HEK293 (cell line): ENCODE results near the gene CD37.

Source experiments
- CTCF ChIA-PET: fragments of 350-600 bp; formaldehyde crosslinking; extraction: SDS; loops from one replicate; lab custom pipeline; 2021; ENCODE audit warnings: antibody characterized with exemption; lab: Yijun Ruan, JAX
- POLR2A ChIA-PET: fragments of 300-600 bp; formaldehyde crosslinking; extraction: SDS; loops from one replicate; lab custom pipeline; 2020; ENCODE audit warnings: antibody characterized with exemption, inconsistent platforms; lab: Yijun Ruan, JAX
- H3K27ac ChIP-seq: fragments of 200-500 bp; sonication (Bioruptor generic); 2 replicates; pipeline ENCODE4 v1.5.1; 2014; ENCODE audit warnings: low read depth, low read length, control low read depth, inconsistent platforms; ENCODE audit errors: extremely low read depth
- H3K36me3 ChIP-seq, 2 experiments: fragments of 200-500 bp in 1 of 2; sonication (Bioruptor generic) in 1 of 2; 1 replicate in 1 of 2; 2 replicates in 1 of 2; pipeline ENCODE4 v1.5.1; 2014 to 2017; ENCODE audit warnings: inconsistent platforms in 2 of 2, low read length in 2 of 2; ENCODE audit not compliant: control insufficient read depth in 2 of 2, insufficient read depth in 1 of 2
- H3K4me1 ChIP-seq: fragments of 200-500 bp; sonication (Bioruptor generic); 2 replicates; pipeline ENCODE4 v1.5.1; 2014; ENCODE audit warnings: mild to moderate bottlenecking, low read length, inconsistent platforms; ENCODE audit not compliant: control insufficient read depth, insufficient read depth
- H3K4me3 ChIP-seq: 2 replicates; pipeline ENCODE4 v1.5.1; 2011; ENCODE audit warnings: low read depth, mild to moderate bottlenecking, control low read depth, low read length, moderate library complexity
- H3K9me3 ChIP-seq: fragments of 200-500 bp; sonication (Bioruptor generic); 2 replicates; pipeline ENCODE4 v1.5.1; 2014; ENCODE audit warnings: low read depth, low read length, inconsistent platforms; ENCODE audit not compliant: control insufficient read depth, insufficient read depth
- SP2 ChIP-seq: fragments of 450-650 bp; formaldehyde crosslinking; IDR thresholded peaks from 2 replicates; pipeline ENCODE4 v1.5.1; 2016; ENCODE audit warnings: missing biosample characterization, missing genetic modification characterization
- ZBTB17 ChIP-seq: fragments of 450-650 bp; formaldehyde crosslinking; IDR thresholded peaks from 2 replicates; pipeline ENCODE4 v1.5.1; 2016; ENCODE audit warnings: missing biosample characterization, missing genetic modification characterization
- ZNF112 ChIP-seq: fragments of 450-650 bp; formaldehyde crosslinking; IDR thresholded peaks from 2 replicates; pipeline ENCODE4 v1.5.0; 2017; ENCODE audit warnings: missing biosample characterization, missing genetic modification characterization
- ZNF121 ChIP-seq: fragments of 450-650 bp; formaldehyde crosslinking; IDR thresholded peaks from 2 replicates; pipeline ENCODE4 v1.5.1; 2016; ENCODE audit warnings: missing biosample characterization, missing genetic modification characterization
- ZNF184 ChIP-seq: fragments of 450-650 bp; IDR thresholded peaks from 2 replicates; pipeline ENCODE4 v1.5.1; 2018; ENCODE audit warnings: missing biosample characterization, mild to moderate bottlenecking, missing genetic modification characterization
- ZNF391 ChIP-seq: fragments of 450-650 bp; formaldehyde crosslinking; IDR thresholded peaks from 2 replicates; pipeline ENCODE4 v1.5.1; 2016; ENCODE audit warnings: low read depth, missing biosample characterization, missing genetic modification characterization, borderline replicate concordance
- ZNF513 ChIP-seq: fragments of 450-650 bp; IDR thresholded peaks from 2 replicates; pipeline ENCODE4 v1.5.1; 2018; ENCODE audit warnings: missing biosample characterization, missing genetic modification characterization
- ZNF585B ChIP-seq: fragments of 450-650 bp; formaldehyde crosslinking; IDR thresholded peaks from 2 replicates; pipeline ENCODE4 v1.5.1; 2016; ENCODE audit warnings: missing biosample characterization, missing genetic modification characterization
- ZNF664 ChIP-seq: fragments of 450-650 bp; formaldehyde crosslinking; IDR thresholded peaks from 2 replicates; pipeline ENCODE4 v1.5.1; 2016; ENCODE audit warnings: missing biosample characterization, missing genetic modification characterization
- ZNF677 ChIP-seq: fragments of 450-650 bp; IDR thresholded peaks from 2 replicates; pipeline ENCODE4 v1.5.0; 2018; ENCODE audit warnings: missing biosample characterization, mild to moderate bottlenecking, missing genetic modification characterization, moderate library complexity
- TF ChIP-seq, protein P1 (sequence below): fragments of 450-650 bp; formaldehyde crosslinking; IDR thresholded peaks from 2 replicates; pipeline ENCODE4 v1.5.1; 2016; ENCODE audit warnings: missing biosample characterization, missing genetic modification characterization
- TF ChIP-seq, protein P2 (sequence below): fragments of 450-650 bp; formaldehyde crosslinking; IDR thresholded peaks from 2 replicates; pipeline ENCODE4 v1.5.1; 2016; ENCODE audit warnings: missing biosample characterization, missing genetic modification characterization, borderline replicate concordance

Gene CD37

DNA sequence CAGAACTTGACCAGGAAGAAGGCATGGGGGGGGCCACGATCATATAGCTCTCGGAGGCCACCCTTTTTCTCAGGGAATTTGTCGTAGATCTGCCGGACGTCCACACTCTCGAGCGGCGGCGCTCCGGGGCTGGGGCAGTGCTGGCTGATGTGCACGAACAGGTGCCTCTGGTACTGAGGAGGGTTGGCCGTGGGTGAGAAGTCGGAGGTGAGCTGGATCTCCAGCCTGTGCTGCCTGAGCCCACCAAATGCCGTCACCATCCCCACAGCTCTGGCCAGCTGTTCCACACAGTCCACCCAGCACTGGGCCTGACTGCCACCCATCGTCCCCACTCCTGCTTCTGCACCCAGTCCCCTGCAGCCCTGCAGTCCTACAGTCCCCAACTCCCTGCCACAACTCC is 12.0 kb downstream of the CD37 start:
- ChIA-PET CTCF (interaction anchor here (0.6 to 2.0 kb wide), 3 partner anchors 16 to 50 kb away, joined by 3 to 11 read pairs (median 3); no protein-coding TSS in a partner anchor), POLR2A (no interaction called here)
- peaks cover 48 to 82% of the 10 kb centered on the region in 2 experiments for H3K36me3 ChIP-seq

GRCh38 chr19:49347835-49348234 is 12.6 kb downstream of the CD37 start:
- POLR2A ChIA-PET = interaction anchor here (1.5 kb wide), 1 partner anchor 14 kb away, joined by 4 read pairs; the partner anchor contains the start of gene TEAD2
- Histone ChIP-seq H3K27ac (no peak overlapping the region), H3K4me1 (no peaks in the 10 kb centered on the region), H3K36me3 (peaks cover 51 to 77% of the 10 kb centered on the region in 2 experiments)
- TF ChIP-seq ZNF513 (tag by site-specific recombination) = no peak
- no peak for TF ChIP-seq ZNF677 (tag by site-specific recombination)
- TF ChIP-seq, protein P1, sequence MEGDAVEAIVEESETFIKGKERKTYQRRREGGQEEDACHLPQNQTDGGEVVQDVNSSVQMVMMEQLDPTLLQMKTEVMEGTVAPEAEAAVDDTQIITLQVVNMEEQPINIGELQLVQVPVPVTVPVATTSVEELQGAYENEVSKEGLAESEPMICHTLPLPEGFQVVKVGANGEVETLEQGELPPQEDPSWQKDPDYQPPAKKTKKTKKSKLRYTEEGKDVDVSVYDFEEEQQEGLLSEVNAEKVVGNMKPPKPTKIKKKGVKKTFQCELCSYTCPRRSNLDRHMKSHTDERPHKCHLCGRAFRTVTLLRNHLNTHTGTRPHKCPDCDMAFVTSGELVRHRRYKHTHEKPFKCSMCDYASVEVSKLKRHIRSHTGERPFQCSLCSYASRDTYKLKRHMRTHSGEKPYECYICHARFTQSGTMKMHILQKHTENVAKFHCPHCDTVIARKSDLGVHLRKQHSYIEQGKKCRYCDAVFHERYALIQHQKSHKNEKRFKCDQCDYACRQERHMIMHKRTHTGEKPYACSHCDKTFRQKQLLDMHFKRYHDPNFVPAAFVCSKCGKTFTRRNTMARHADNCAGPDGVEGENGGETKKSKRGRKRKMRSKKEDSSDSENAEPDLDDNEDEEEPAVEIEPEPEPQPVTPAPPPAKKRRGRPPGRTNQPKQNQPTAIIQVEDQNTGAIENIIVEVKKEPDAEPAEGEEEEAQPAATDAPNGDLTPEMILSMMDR (tag by site-specific recombination) = 0 out of 2 replicates have a peak, but pooled peaks have one; percentile 8
- peak; percentile 82 for TF ChIP-seq ZBTB17 (tag by site-specific recombination)
- TF ChIP-seq, all 188 proteins: peak for 2
- Histone ChIP-seq H3K9me3 (no peaks in the 10 kb centered on the region), H3K4me3 (no peak overlapping the region)
- CTCF ChIA-PET = interaction anchor here (0.8 to 2.0 kb wide), 4 partner anchors 16 to 212 kb away, joined by 3 to 11 read pairs (median 4); no protein-coding TSS in a partner anchor

More for the DNA sequence above, 12.0 kb downstream of the CD37 start:
- H3K9me3 ChIP-seq = no peaks in the 10 kb centered on the region
- H3K27ac ChIP-seq = no peak overlapping the region
- TF ChIP-seq ZNF184 (tag by site-specific recombination) (no peak), ZNF664 (tag by site-specific recombination) (no peak), ZNF391 (tag by site-specific recombination) (no peak), ZNF585B (tag by site-specific recombination) (no peak), ZNF112 (tag by site-specific recombination) (no peak)
- no peaks in the 10 kb centered on the region for H3K4me1 ChIP-seq
- H3K4me3 ChIP-seq = no peak overlapping the region

DNA sequence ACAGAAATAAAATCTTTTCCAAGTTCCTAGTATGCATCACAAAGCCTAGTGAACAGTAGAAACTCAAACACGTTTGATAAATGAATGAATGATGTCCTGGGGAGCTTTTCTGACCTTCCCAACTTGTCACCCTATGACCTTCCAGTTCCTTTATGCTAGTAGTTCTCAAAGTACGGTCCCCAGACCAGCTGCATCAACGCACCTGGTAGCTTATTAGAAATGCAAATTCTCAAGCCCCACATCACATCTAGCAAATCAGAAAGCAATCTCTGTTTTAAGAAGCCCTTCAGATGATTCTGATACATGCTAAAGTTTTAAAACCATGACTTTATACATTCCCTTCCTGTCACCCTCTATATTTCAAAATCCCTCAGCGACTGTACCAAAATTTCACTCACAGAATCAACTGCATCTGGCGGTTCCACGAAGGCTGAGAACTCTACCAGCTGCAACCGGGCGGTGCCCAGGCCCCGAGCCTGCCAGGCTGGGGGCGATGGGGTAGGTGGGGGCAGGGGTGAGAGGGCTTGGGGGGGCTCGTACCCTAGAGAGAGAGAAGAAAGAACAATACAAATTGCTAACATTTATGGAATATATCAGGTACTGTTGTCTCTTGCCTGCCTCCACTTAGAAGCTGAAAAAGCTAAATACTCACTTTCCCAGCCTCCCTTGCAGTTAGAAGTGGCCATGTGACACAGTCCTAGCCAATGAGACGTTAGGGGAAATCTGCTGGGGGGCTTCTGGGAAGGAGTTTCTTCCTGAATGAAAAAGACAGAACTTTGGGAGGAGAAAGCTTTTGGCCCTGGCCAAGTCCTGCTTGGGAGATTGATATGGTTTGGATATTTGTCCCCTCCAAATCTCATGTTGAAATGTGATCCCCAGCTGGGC is 13.3 kb downstream of the CD37 start:
- Histone ChIP-seq H3K36me3 (peaks cover 49 to 79% of the 10 kb centered on the region in 2 experiments), H3K4me1 (no peaks in the 10 kb centered on the region), H3K27ac (no peak overlapping the region), H3K9me3 (no peaks in the 10 kb centered on the region), H3K4me3 (no peak overlapping the region)
- ChIA-PET CTCF (interaction anchor here (0.6 to 2.0 kb wide), 6 partner anchors 17 to 212 kb away, joined by 3 to 11 read pairs (median 4); no protein-coding TSS in a partner anchor), POLR2A (interaction anchor here (1.5 kb wide), 1 partner anchor 13 kb away, joined by 4 read pairs; the partner anchor contains the start of gene TEAD2)
- TF ChIP-seq SP2 (tag by site-specific recombination) (no peak), ZNF121 (tag by site-specific recombination) (no peak)
- TF ChIP-seq, protein P2, sequence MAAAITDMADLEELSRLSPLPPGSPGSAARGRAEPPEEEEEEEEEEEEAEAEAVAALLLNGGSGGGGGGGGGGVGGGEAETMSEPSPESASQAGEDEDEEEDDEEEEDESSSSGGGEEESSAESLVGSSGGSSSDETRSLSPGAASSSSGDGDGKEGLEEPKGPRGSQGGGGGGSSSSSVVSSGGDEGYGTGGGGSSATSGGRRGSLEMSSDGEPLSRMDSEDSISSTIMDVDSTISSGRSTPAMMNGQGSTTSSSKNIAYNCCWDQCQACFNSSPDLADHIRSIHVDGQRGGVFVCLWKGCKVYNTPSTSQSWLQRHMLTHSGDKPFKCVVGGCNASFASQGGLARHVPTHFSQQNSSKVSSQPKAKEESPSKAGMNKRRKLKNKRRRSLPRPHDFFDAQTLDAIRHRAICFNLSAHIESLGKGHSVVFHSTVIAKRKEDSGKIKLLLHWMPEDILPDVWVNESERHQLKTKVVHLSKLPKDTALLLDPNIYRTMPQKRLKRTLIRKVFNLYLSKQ (tag by site-specific recombination) = no peak
